BJ (cell line): Measurements from ENCODE around the gene NPHS1. TPM values are rescaled to one million over a fixed set of nuclear protein-coding genes. Genes with fewer than 3 reads are reported as not detected.

Source experiments
- CTCF ChIA-PET: fragments of 350-600 bp; formaldehyde crosslinking; extraction: SDS; loops from one replicate; lab custom pipeline; 2021; ENCODE audit warnings: antibody characterized with exemption, inconsistent platforms; lab: Yijun Ruan, JAX
- POLR2A ChIA-PET: fragments of 300-600 bp; sonication (Branson Sonifier 250); formaldehyde crosslinking; extraction: SDS; loops from one replicate; lab custom pipeline; 2021; ENCODE audit warnings: antibody characterized with exemption; lab: Charles Lee
- DNase-seq: peaks from one replicate; pipeline ENCODE4 v3.0.0-alpha.2; 2011; ENCODE audit warnings: low read depth
- H3K27me3 ChIP-seq: 2 replicates; pipeline ENCODE4 v1.6.0; 2011; ENCODE audit warnings: low read length; ENCODE audit not compliant: control insufficient read depth, insufficient read depth
- H3K36me3 ChIP-seq: 2 replicates; pipeline ENCODE4 v1.5.1; 2011; ENCODE audit warnings: low read length; ENCODE audit not compliant: control insufficient read depth, insufficient read depth
- H3K4me3 ChIP-seq: 2 replicates; pipeline ENCODE4 v1.5.1; 2011; ENCODE audit warnings: low read depth, mild to moderate bottlenecking, control low read depth, low read length
- polyA plus RNA-seq: library from polyadenylated mRNA; depleted of rRNA; stranded (reverse); fragments of >200 nt; gene quantifications from 2 replicates; pipeline ENCODE4 v1.2.3, GENCODE V29; 2011
- TF ChIP-seq, protein P1 (sequence below): IDR thresholded peaks from 2 replicates; pipeline ENCODE4 v1.5.1; 2011; ENCODE audit warnings: low read depth, mild to moderate bottlenecking, control low read depth, inconsistent platforms, low read length, moderate library complexity; ENCODE audit not compliant: insufficient read depth

NPHS1 gene
- polyA plus RNA-seq, 1 experiment = not detected

DNA sequence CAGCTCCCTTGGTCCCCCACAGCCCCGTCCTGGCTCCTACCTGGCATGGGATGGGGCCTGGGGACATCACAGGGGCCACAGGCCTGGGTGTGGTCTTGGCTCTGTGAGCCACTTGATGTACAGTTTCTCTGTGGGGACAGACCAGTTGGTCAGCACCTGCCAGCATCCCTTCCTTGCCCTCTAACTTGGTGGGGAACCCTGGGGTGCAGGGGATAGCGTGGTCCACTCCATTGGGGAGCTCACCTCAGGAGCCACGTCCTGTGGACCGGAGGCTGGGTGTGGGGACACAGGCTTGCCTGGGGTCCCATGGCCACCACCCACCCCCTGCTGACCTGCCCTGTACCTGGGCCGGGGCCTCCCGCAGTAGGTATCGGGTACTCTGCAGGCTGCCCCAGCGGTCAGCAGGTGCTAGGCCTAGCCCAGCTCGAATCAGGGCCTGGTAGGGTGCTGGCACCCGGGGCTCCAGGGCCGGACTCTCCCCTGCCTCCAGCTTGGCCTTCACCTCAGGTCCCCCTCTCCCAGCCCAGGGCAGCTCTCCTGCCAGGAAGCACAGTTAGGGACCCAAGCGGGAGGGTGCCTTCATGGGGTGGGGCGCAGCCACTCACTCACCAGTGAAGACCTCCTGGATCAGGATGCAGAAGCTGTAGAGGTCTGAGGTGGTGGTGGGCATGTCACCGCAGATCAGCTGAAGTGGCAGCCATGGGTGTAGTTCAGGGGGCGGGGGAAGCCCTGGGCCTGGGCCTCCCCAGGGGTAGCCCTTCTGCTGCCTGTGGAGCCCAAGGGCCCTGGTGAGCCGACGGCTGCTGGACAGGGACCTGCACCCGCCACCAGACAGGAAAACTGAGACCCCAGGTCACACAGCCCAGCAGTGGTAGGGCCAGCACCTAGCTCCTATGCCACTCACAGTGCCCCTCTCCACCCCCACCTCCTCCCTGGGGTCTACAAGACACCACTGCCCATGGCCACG lies 62.0 kb downstream of the NPHS1 start:
- ChIA-PET POLR2A (no interaction called here), CTCF (interaction anchor here (0.6 to 1.1 kb wide), 3 partner anchors 11 to 129 kb away, joined by 3 to 4 read pairs (median 3); partner anchors contain the start of gene ARHGAP33)
- DNase-seq = no peak
- Histone ChIP-seq H3K27me3 (no peaks in the 10 kb centered on the region; the same call in 1 of the 2 replicates), H3K36me3 (no peaks in the 10 kb centered on the region; the same call in 1 of the 2 replicates), H3K4me3 (no peak overlapping the region)
- TF ChIP-seq, protein P1, sequence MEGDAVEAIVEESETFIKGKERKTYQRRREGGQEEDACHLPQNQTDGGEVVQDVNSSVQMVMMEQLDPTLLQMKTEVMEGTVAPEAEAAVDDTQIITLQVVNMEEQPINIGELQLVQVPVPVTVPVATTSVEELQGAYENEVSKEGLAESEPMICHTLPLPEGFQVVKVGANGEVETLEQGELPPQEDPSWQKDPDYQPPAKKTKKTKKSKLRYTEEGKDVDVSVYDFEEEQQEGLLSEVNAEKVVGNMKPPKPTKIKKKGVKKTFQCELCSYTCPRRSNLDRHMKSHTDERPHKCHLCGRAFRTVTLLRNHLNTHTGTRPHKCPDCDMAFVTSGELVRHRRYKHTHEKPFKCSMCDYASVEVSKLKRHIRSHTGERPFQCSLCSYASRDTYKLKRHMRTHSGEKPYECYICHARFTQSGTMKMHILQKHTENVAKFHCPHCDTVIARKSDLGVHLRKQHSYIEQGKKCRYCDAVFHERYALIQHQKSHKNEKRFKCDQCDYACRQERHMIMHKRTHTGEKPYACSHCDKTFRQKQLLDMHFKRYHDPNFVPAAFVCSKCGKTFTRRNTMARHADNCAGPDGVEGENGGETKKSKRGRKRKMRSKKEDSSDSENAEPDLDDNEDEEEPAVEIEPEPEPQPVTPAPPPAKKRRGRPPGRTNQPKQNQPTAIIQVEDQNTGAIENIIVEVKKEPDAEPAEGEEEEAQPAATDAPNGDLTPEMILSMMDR = no peak

DNA sequence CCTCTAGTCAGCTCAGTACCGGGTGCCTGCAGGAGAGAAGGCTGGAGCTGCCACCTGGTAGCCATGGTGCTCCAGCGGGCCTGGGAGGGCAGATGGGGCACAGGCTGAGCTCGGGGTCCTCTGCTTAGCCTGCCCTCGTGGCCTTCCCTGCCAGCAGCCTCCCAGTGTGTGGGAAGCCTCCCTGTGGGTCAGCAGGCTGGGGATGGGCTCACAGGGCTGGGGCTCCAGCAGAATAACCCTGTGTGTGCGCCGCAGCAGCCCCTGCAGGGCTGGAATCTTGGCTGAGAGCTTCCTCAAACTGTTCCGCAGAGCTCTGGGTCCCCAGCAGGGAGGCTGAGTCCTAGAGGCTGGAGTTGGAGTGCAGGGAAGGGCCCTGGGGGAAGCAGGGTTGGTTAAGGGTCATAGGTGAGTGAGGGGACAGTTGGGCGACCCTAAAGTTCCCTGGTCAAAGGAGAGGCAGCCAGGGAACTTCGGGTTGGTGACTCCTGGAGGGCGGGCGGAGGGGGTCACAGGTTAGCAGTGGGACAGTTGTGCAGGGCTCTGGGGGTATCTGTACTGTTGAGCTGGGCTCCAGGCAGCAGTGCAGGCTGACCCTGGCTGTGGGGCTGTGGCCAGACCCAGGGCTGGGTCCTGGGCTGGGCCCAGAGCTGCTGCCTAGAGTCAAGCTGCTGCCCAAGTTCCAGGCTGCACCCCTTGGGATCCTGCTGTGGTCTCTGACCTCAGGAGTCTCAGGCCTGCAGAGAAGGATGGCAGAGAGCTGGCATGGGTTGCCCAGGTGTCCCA lies 62.9 kb downstream of the NPHS1 start:
- POLR2A ChIA-PET = no interaction called here

DNA sequence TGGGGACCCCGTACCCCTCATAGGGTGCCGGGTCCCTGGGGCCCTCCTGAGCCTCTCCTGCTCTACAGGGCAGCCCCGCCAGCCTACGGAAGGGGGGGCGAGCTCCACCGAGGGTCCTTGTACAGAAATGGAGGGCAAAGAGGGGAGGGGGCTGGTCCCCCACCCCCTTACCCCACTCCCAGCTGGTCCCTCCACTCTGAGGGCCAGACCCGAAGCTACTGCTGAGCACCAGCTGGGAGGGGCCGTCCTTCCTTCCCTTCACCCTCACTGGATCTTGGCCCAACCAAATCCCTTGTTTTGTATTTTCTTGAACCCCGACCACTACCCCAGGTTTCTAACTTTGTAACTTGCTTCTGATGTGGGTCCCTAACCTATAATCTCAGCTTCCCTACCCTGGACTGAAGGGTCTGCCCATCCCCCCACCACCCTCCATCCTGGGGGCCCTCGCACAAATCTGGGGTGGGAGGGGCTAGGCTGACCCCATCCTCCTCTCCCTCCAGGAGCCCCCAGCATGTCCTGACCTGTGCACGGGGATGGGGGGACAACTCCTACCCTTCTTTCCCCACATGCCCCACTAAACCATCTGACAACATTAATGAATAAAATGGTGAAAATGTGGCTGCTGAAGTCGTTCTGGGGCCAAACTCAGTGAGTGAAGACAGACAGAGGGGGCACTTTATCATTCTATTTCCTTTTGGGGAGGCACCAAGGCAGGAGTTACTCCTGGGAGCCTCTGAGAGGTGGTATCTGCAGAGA lies 63.9 kb downstream of the NPHS1 start:
- CTCF ChIA-PET = interaction anchor here (0.9 kb wide), 1 partner anchor 143 kb away, joined by 4 read pairs; no protein-coding TSS in a partner anchor
- POLR2A ChIA-PET = no interaction called here
- TF ChIP-seq, protein P1 = no peak

More for the DNA sequence above, 62.9 kb downstream of the NPHS1 start:
- CTCF ChIA-PET = interaction anchor here (0.6 to 1.1 kb wide), 2 partner anchors 14 to 128 kb away, joined by 3 to 4 read pairs; partner anchors contain the start of gene ARHGAP33
- no peak for DNase-seq
- Histone ChIP-seq H3K36me3 (no peaks in the 10 kb centered on the region; the same call in 1 of the 2 replicates), H3K27me3 (no peaks in the 10 kb centered on the region), H3K4me3 (no peak overlapping the region)
- TF ChIP-seq, protein P1 = no peak

DNA sequence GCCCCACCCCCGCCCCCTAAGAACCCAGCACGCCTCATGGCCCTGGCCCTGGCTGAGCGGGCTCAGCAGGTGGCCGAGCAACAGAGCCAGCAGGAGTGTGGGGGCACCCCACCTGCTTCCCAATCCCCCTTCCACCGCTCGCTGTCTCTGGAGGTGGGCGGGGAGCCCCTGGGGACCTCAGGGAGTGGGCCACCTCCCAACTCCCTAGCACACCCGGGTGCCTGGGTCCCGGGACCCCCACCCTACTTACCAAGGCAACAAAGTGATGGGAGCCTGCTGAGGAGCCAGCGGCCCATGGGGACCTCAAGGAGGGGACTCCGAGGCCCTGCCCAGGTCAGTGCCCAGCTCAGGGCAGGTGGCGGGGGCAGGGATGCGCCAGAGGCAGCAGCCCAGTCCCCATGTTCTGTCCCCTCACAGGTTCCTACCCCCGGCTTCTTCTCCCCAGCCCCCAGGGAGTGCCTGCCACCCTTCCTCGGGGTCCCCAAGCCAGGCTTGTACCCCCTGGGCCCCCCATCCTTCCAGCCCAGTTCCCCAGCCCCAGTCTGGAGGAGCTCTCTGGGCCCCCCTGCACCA lies 65.0 kb downstream of the NPHS1 start:
- TF ChIP-seq, protein P1 = no peak
- no peak overlapping the region for H3K4me3 ChIP-seq
- H3K36me3 ChIP-seq = peaks cover 4% of the 10 kb centered on the region
- H3K27me3 ChIP-seq = no peaks in the 10 kb centered on the region
- no peak for DNase-seq
- POLR2A ChIA-PET = no interaction called here
- CTCF ChIA-PET = interaction anchor here (0.7 kb wide), 1 partner anchor 633 kb away, joined by 4 read pairs; no protein-coding TSS in a partner anchor

More for the DNA sequence above, 63.9 kb downstream of the NPHS1 start:
- H3K4me3 ChIP-seq = no peak overlapping the region
- H3K36me3 ChIP-seq = peaks cover under 1% of the 10 kb centered on the region; the same call in 1 of the 2 replicates
- no peaks in the 10 kb centered on the region for H3K27me3 ChIP-seq
- no peak for DNase-seq
